A673 (cell line): ENCODE data around the gene SCMH1. TPM values are rescaled to one million over a fixed set of nuclear protein-coding genes. Genes with fewer than 3 reads are reported as not detected.

Experiments used
- BruUV-seq: library from RNA; stranded (reverse); fragments of 400-500 nt; replicated peaks from 2 replicates; lab custom pipeline; 2021; lab: Mats Ljungman, UMichigan
- CTCF ChIA-PET: fragments of 300-600 bp; sonication (Branson Sonifier 250); formaldehyde crosslinking; loops from one replicate; lab custom pipeline; 2022; ENCODE audit warnings: antibody characterized with exemption; lab: Charles Lee
- POLR2A ChIA-PET: fragments of 300-600 bp; sonication (Branson Sonifier 250); formaldehyde crosslinking; loops from one replicate; lab custom pipeline; 2022; ENCODE audit warnings: antibody characterized with exemption; ENCODE audit not compliant: low non-redundant PET; lab: Charles Lee
- DNase-seq: peaks from one replicate; pipeline ENCODE4 v3.0.0-alpha.2; 2015; ENCODE audit warnings: low spot score
- H3K27ac ChIP-seq: fragments of 200-600 bp; sonication (generic); 2 replicates; pipeline ENCODE4 v1.5.1; 2016; ENCODE audit warnings: mixed run types, low read depth, mild to moderate bottlenecking, mixed read lengths, antibody characterized with exemption, low read length; ENCODE audit not compliant: poor library complexity, severe bottlenecking
- H3K27me3 ChIP-seq: fragments of 200-600 bp; sonication (generic); replicated peaks from 2 replicates; pipeline ENCODE4 v1.6.1; 2017; ENCODE audit warnings: mixed run types, low read depth, mild to moderate bottlenecking, mixed read lengths, antibody characterized with exemption, low read length; ENCODE audit not compliant: insufficient read depth, poor library complexity
- H3K36me3 ChIP-seq: fragments of 200-600 bp; sonication (generic); 2 replicates; pipeline ENCODE4 v1.6.1; 2016; ENCODE audit warnings: mixed run types, mild to moderate bottlenecking, mixed read lengths, antibody characterized with exemption, low read length; ENCODE audit not compliant: insufficient read depth, poor library complexity, severe bottlenecking
- H3K4me1 ChIP-seq: fragments of 200-600 bp; sonication (generic); 2 replicates; pipeline ENCODE4 v1.6.1; 2017; ENCODE audit warnings: mixed run types, mild to moderate bottlenecking, mixed read lengths, antibody characterized with exemption, low read length; ENCODE audit not compliant: insufficient read depth, poor library complexity, severe bottlenecking
- H3K4me3 ChIP-seq: fragments of 200-600 bp; sonication (generic); 2 replicates; pipeline ENCODE4 v1.5.1; 2016; ENCODE audit warnings: low read depth, mixed run types, mild to moderate bottlenecking, mixed read lengths, low read length; ENCODE audit not compliant: poor library complexity, severe bottlenecking
- H3K9me3 ChIP-seq: fragments of 200-600 bp; sonication (generic); 2 replicates; pipeline ENCODE4 v1.6.1; 2016; ENCODE audit warnings: mixed run types, low read depth, mild to moderate bottlenecking, mixed read lengths, antibody characterized with exemption, low read length; ENCODE audit not compliant: poor library complexity, severe bottlenecking
- CTCF ChIP-seq: fragments of 300-800, 200-600 bp; sonication (generic); conservative IDR thresholded peaks from 2 replicates; pipeline ENCODE4 v1.5.1; 2017; ENCODE audit warnings: low read depth, mild to moderate bottlenecking, antibody characterized with exemption, low read length, moderate library complexity, mixed read lengths
- EZH2 ChIP-seq: fragments of 200-600 bp; sonication (generic); IDR thresholded peaks from 2 replicates; pipeline ENCODE4 v1.6.1; 2017; ENCODE audit warnings: borderline replicate concordance, low read depth, mild to moderate bottlenecking, mixed read lengths, antibody characterized with exemption, low read length; ENCODE audit not compliant: poor library complexity, severe bottlenecking
- intact Hi-C: fragments of 100-400 bp; cut with micrococcal nuclease; formaldehyde crosslinking; loops from one replicate; pipeline ENCODE4 v1.10.0; 2022; ENCODE audit not compliant: unreplicated experiment
- total RNA-seq: library from RNA; stranded (reverse); gene quantifications from 2 replicates; pipeline ENCODE4 v1.2.3, GENCODE V29; 2021

Gene SCMH1
- total RNA-seq, 1 experiment from 2014 or later, result 30.4 TPM

- Histone ChIP-seq H3K4me1 (peaks cover 10% of the 10 kb centered on the region), H3K4me3 (no peak overlapping the region), H3K36me3 (no peaks in the 10 kb centered on the region), H3K9me3 (no peaks in the 10 kb centered on the region), H3K27ac (no peak overlapping the region), H3K27me3 (no peaks in the 10 kb centered on the region)
- no TSS peak for BruUV-seq
- no peak for DNase-seq
- ChIA-PET CTCF (no interaction called here), POLR2A (interaction anchor here (0.6 kb wide), 1 partner anchor 603 kb away, joined by 3 read pairs; no protein-coding TSS in a partner anchor)
- intact Hi-C loops, result no loop called here
- TF ChIP-seq CTCF (no peak), EZH2 (no peak)
Measured at GRCh38 chr1:40977716-40978115, 264.4 kb downstream of the SCMH1 start.

Other genes starting within 250 kb of the SCMH1 start
- 0.37 and 0.39 TPM in 2 replicates for gene SLFNL1, start 220.6 kb downstream of the SCMH1 start, total RNA-seq
- 6.1 and 7.6 TPM in 2 replicates for gene FOXO6, start 119.1 kb upstream of the SCMH1 start, total RNA-seq
- not detected in 2 replicates for gene EDN2, start 242.4 kb upstream of the SCMH1 start, total RNA-seq